Right ventricle myocardium superior (tissue), 1 donor: ENCODE data around the gene CPN1. TPM values are rescaled to one million over a fixed set of nuclear protein-coding genes. Genes with fewer than 3 reads are reported as not detected.
A peak's percentile ranks its signal among the peaks of the same experiment; 100 is the strongest.
"Not testable (repeated sequence)": the region's sequence is repeated elsewhere in the genome, so short reads cannot be mapped to it uniquely, and the experiment has no call there.

ENCODE experiments used
- ATAC-seq: fragments of 200-7000 bp; cut with Tn5 transposase; one replicate; pipeline ENCODE4 v1.9.1; 2020; ENCODE audit warnings: mild to moderate bottlenecking; ENCODE audit not compliant: poor library complexity
- DNase-seq: peaks from one replicate; pipeline ENCODE4 v3.0.0-alpha.2; 2020
- intact Hi-C: fragments of 100-400 bp; cut with DNase I; formaldehyde crosslinking; loops from one replicate; pipeline ENCODE4 v1.11.2; 2022
- total RNA-seq: library from RNA; stranded (reverse); fragmentation: NEBNext Ultra II Directional; extraction: Animal tissue kit (Norgen Biotek cat#: 25700); gene quantifications from one replicate; pipeline ENCODE4 v1.2.1, GENCODE V29; 2021
- donor health status: DM: no; HTN: yes; CAD: no; lungs with severe emphysema.

The CPN1 gene
- total RNA-seq, 1 donor from 2014 or later: not detected

DNA sequence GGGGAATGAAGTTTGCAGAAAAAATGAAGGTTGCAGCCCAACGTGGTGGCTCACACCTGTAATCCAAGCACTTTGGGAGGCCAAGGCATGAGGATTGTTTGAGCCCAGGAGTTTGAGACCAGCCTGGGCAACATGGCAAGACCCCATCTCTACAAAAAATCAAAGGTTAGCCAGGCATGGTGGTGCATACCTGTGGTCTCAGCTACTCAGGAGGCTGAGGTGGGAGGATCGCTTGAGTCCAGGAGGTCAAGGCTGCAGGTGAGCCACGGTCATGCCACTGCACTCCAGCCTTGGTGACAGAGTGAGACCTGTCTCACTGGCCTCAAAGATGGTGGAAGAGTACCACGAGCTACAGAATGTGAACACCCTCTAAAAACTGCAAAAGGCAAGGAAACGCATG is 5.0 kb upstream of the CPN1 start:
- DNase-seq, ATAC-seq, intact Hi-C loops: not testable (repeated sequence)

- no peak for DNase-seq
- ATAC-seq: no peak
- intact Hi-C loops: no loop called here
Measured at GRCh38 chr10:100085596-100085995, 3.9 kb upstream of the CPN1 start.

DNA sequence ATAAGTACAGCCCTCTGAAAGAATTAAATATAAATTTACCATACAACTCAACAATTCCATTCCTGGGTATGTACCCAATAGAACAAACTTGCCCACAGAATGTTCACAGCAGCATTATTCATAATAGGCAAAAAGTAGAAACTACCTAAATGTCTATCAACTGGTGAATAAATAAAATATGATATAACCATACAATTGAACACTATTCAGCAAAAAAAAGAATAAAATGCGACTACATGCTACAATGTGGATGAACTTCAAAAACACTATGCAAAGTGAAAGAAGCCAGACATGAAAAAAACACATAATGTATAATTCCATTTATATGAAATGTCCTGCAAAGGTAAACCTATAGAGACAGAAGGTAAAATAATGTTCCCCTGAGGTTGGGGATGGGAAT is 2.0 kb upstream of the CPN1 start:
- intact Hi-C loops: no loop called here
- no peak for ATAC-seq
- no peak for DNase-seq

GRCh38 chr10:100082276-100082675 is 607 bp upstream of the CPN1 start:
- DNase-seq, ATAC-seq, intact Hi-C loops: not testable (repeated sequence)

DNA sequence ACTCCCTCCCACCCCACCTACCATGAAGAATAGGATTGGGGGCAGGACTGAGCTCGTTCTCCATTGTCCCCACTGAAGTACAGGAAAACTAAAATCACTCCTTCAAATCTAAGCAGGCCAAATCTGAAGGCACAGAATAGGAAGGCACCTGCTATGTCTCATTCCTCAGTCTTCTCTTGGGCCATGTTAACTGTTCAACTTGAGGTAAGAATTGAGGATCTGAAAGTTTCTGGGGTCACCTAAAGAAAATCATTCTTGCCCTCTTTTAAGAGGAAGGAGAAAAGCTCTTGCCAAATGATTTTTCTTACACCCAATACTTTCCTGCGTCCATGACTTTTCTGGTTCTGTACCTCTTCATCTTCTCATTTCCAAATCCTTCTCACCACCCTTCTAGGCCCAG is 4.9 kb downstream of the CPN1 start:
- DNase-seq: no peak
- intact Hi-C loops: no loop called here
- ATAC-seq: no peak

DNA sequence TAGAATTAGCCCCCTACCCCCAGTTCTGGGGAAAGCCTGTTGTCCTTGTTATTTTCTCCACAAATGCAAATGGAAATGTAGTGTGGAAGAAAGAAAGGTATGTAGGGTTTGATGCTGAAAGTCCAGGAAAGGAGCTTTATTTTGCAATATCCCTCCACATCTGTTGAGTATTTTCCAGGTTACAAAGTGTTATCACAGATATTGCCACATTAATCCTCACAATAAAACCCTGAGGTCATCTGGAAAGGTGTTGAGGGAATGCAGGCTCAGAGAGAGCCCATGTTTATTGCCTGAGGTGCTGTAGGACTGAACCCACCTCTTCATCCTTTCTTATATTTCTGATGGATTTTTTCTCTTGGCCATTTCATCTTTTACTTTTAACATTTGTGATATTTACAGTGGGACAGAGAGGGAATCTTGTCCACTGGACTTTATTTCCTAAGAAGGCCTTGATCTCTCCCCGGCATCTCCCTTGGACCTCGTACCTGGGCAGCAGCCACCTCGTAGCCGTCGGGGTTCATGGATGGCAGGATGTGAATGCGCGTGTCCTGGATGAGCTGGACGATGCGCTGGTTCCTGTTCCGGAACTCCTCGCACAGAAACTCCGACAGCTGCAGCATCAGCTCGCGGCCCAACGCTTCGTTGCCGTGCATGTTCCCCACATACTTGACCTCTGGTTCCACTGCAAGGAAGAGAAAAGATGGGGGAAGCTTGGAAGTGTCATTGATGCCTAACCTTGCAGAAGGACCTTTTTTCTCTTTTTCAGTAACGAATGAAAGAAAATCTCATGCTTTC is 6.0 kb downstream of the CPN1 start:
- DNase-seq: no peak
- ATAC-seq: no peak
- intact Hi-C loops: no loop called here

- ATAC-seq: no peak
- DNase-seq: no peak
- intact Hi-C loops: no loop called here
Measured at GRCh38 chr10:100072514-100072913, 9.2 kb downstream of the CPN1 start.

GRCh38 chr10:100071529-100071928 is 10.1 kb downstream of the CPN1 start:
- no peak for ATAC-seq
- intact Hi-C loops: no loop called here
- DNase-seq: no peak

DNA sequence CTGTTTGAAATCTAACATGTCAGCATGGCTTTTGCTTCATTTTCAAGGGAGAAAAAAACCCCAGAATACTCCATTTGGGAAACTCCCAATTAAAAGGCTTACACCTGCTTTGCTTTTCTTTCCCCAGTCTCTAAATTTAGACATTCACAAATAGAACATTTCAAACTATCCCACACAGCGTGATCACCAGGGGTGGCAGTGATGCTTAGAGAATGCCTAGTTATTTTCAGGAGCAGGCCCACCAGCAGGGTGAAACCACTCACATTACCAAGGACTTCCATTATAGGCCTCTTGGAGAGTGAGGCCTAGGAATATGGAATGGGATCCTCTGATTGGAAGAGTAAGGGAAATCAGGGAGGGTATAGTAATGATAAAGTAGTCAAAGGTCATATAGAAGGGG is 14.2 kb downstream of the CPN1 start:
- no peak for ATAC-seq
- DNase-seq: no peak
- intact Hi-C loops: no loop called here

DNA sequence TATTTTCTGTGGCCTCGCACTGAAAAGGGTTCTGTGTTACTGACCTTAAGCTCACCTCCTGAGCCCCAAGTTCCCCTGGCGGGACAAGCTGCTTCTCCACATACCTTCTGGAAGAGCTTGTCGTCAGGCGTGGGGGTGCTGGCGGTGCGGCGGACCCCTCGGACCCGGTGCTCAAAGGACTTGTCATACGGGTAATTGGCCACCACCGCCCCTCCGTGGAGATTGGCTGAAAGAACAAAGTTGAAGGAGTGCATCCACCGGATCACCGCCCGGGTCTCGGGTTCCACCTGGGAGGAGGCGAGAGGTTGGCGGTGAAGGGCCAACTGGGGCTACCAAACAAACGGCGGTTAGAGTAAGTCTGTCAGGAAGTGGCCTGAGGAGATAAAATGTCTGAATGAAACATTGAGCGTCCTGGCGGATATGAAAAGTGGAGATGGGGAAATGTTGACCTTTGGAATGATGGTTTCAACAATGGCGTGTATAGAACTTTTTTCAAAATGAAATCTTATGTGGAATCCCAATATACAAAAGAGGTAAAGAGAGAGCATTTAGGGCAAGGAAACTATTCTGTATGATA is 16.5 kb downstream of the CPN1 start:
- intact Hi-C loops: no loop called here
- no peak for DNase-seq
- ATAC-seq: no peak

DNA sequence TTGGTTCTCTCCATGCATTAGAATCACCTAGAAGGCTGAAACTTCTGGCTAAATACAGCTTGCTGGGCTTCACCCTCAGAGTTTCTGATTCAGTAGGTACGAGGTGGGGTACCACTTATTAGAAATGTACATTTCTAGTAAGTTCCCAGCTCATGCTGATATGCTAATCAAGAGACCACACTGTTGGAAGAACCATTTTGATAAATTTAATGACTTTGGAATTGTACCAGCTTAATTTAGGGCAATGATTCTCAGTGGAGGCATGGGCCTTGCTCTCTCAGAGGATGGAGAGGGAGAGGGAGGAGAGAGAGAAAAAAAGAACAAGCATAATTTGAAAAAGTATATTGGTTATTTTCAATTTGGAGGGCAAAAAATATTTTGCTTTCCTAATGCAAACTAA is 20.3 kb downstream of the CPN1 start:
- intact Hi-C loops: no loop called here
- DNase-seq (no peak), ATAC-seq (no peak)

DNA sequence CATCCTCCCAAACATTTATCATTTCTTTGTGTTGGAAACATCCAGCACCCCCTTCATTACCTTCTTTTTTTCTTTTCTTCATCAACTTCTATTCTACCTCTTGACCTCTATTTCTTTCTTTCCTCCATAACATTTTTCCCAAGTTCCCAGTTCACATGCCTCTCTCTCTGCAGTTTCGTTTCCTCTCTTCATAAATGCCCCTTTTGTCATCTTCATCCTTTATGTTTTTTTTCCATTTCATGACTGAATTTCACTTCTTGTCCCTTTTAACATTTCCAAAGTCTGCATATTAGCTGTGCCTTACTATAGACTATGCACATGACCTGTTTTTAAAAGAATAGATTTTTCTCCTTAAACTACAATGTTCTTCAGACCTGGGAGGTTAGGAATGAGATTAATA is 23.7 kb downstream of the CPN1 start:
- intact Hi-C loops: no loop called here
- DNase-seq (no peak), ATAC-seq (no peak)

DNA sequence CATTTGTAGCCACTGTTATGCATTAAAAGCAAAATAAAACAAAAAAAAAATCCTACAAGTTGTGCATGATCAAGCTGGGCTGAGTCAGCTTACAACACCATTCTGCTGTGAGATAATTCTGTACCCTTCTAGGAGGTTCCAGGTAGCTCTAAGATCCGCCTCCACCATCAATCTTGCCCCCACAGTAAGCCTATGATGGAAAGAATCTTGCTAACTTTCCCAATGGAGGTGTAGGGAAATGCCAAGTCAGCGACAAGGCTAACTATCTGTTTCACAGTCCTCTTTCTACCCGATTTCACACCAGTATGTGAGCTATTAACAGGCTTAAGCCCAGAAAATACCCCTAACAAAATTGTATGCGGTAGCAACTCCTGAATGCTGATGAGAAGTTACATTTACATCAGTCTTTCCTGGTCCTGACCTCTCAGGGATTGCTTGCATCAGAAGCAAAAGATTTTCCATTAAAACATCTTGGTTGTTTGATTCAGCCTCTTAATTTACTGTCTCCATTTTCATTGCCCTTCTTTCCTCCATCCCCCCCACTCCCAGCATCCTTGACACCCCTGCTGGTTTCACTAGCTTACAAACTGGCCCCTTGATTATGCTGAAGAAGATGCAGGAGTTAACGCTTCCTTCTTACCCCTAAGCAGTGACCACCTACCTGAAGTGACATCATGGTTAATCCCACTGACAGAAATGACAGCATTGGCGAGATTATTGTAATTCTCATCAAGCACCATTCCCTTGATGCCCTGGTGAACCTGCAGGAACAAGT is 27.8 kb downstream of the CPN1 start:
- ATAC-seq: no peak
- DNase-seq: no peak
- intact Hi-C loops: no loop called here

DNA sequence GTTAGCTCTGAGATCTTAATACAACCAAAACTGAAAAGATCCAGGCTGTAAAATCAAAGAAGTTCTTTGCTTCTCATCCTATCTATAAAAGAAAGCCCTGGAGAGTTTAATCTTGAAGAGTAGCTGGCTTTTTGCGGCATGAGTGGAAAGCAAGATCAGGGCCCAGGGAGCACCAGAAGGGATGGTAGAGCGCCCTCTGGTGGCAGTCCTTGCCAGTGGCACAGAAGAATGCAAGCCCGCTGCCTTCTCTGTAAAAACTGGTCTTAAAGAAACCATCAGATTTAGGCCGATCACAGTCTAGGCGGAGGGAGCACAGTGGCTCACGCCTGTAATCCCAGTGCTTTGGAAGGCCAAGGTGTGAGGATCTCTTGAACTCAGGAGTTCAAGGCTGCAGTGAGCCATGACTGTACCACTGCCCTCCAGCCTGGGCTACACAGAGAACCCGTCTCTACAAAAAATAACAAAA is 35.6 kb downstream of the CPN1 start:
- DNase-seq (peak; percentile 92), ATAC-seq (peak; percentile 84)
- intact Hi-C loops: loop anchor here (2.0 kb wide), 1 partner anchor 199 kb away; no protein-coding TSS in a partner anchor

- intact Hi-C loops: no loop called here
- DNase-seq: no peak
- ATAC-seq: no peak
Measured at GRCh38 chr10:100045592-100045991, 36.1 kb downstream of the CPN1 start.

DNA sequence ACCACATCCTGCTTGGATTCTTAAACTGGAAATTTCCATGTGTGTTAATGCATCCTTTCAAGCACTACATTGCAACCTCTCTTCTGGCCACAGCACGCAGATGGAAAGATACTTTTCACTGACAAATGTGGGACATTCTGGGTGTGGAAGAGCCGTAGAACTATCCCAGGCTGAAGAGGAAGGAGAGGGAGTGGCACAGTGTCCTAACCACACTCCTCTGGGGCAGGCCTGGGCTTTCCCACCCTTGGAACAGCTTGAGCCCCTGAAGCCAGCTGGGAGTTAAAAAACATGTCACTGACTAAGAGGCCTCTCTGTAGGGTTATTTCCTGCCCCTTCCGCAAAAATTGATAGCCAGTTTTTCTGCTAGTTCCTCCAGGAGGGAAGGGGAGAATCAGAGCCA is 37.9 kb downstream of the CPN1 start:
- intact Hi-C loops: no loop called here
- ATAC-seq: peak; percentile 88
- DNase-seq: peak; percentile 71

DNA sequence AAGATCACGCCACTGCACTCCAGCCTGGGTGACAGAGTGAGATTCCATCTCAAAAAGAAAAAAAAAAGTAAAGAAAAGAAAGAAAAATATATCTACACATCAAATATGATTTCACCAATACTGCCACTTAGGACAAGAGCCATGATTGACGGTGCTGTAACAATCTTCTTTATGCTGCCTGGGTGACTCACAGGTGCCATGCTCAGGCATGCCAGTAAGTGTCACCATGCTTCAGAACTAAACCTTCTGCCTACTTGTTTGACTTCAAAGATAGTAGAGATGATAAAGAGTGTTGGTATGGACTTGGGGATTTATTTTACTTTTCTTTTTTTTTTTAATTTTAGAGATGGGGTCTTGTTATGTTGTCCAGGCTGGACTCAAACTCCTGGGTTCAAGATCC is 38.3 kb downstream of the CPN1 start:
- intact Hi-C loops: no loop called here
- ATAC-seq: no peak
- no peak for DNase-seq

- intact Hi-C loops: no loop called here
- DNase-seq (no peak), ATAC-seq (no peak)
Measured at GRCh38 chr10:100041306-100042002, 40.2 kb downstream of the CPN1 start.

- DNase-seq (no peak), ATAC-seq (no peak)
- intact Hi-C loops: no loop called here
Measured at GRCh38 chr10:100038561-100039071, 43.1 kb downstream of the CPN1 start.
